Kidney (tissue), 14 donors: ENCODE measurements around the gene KCNK13. TPM values are rescaled to one million over a fixed set of nuclear protein-coding genes. Genes with fewer than 3 reads are reported as not detected.
"Not testable (repeated sequence)": the region's sequence is repeated elsewhere in the genome, so short reads cannot be mapped to it uniquely, and the experiment has no call there.

Source experiments
- DNase-seq, 5 donors: peaks; one replicate each; pipeline ENCODE4 v3.0.0-alpha.2; 2013 to 2020
- FAIRE-seq: peaks from 2 replicates; lab custom pipeline; 2012; peaks lifted over from hg19 to GRCh38; lab: Jason Lieb, UNC
- H3K27ac ChIP-seq, 2 donors: one replicate each; pipeline ENCODE4 v1.7.0; 2013; ENCODE audit warnings: low read depth in 2 of 2, low read length in 2 of 2, inconsistent platforms in 1 of 2
- H3K27me3 ChIP-seq: one replicate; pipeline ENCODE4 v1.7.1; 2013; ENCODE audit warnings: low read length, inconsistent platforms; ENCODE audit not compliant: control insufficient read depth, insufficient read depth
- H3K36me3 ChIP-seq, 3 donors: one replicate each; pipeline versions ENCODE4 v1.7.0 to v1.7.1; 2013; ENCODE audit warnings: low read length in 3 of 3, control low read depth in 1 of 3, inconsistent platforms in 1 of 3; ENCODE audit not compliant: insufficient read depth in 3 of 3, control insufficient read depth in 2 of 3
- H3K4me1 ChIP-seq, 3 donors: one replicate each; pipeline versions ENCODE4 v1.7.0 to v1.7.1; 2013; ENCODE audit warnings: low read length in 3 of 3, inconsistent platforms in 1 of 3, low read depth in 1 of 3; ENCODE audit not compliant: control insufficient read depth in 2 of 3, insufficient read depth in 2 of 3
- H3K4me3 ChIP-seq, 3 donors: one replicate each; pipeline versions ENCODE4 v1.7.0 to v1.8.1; 2013; ENCODE audit warnings: low read length in 3 of 3, control low read depth in 1 of 3, inconsistent platforms in 1 of 3
- H3K9ac ChIP-seq, 3 donors: one replicate each; pipeline versions ENCODE4 v1.7.0 to v1.7.1; 2013; ENCODE audit warnings: low read length in 3 of 3, control low read depth in 1 of 3, inconsistent platforms in 1 of 3
- H3K9me3 ChIP-seq, 3 donors: one replicate each; pipeline versions ENCODE4 v1.7.0 to v1.7.1; 2013; ENCODE audit warnings: low read length in 3 of 3, control low read depth in 1 of 3, inconsistent platforms in 1 of 3; ENCODE audit not compliant: control insufficient read depth in 2 of 3, insufficient read depth in 1 of 3
- intact Hi-C: fragments of 100-400 bp; cut with DNase I; formaldehyde crosslinking; loops from one replicate; pipeline ENCODE4 v1.11.1; 2022
- polyA plus RNA-seq: library from polyadenylated mRNA; stranded (reverse); fragments of 350-450 nt; fragmentation: Illumina TruSeq; extraction: RNeasy Lipid Tissue Mini Kit (QIAGEN cat#74804); gene quantifications from one replicate; pipeline ENCODE4 v1.2.3, GENCODE V29; 2014; ENCODE audit warnings: low read depth, low replicate concordance; ENCODE audit not compliant: insufficient read depth
- total RNA-seq: library from RNA; stranded (reverse); fragmentation: NEBNext Ultra II Directional; extraction: Animal tissue kit (Norgen Biotek cat#: 25700); gene quantifications from one replicate; pipeline ENCODE4 v1.2.1, GENCODE V29; 2021
- TF ChIP-seq, protein P1 (sequence below): IDR thresholded peaks from 3 replicates; pipeline ENCODE4 v1.5.1; 2012; ENCODE audit warnings: mild to moderate bottlenecking, moderate library complexity, borderline replicate concordance; ENCODE audit not compliant: insufficient read depth; ENCODE audit errors: extremely low read depth
- donor health status: control.
- donor health status: control.
- donor health status: control.
- donor health status: control.
- donor health status: control.
- donor health status: DM: yes; HTN: yes; CAD: no.
- donor health status: Normal renal cell carcinoma (clear cell type).

KCNK13 gene
- total and polyA plus RNA-seq, 2 donors from 2014 or later, result 1.4 to 6.3 TPM

DNA sequence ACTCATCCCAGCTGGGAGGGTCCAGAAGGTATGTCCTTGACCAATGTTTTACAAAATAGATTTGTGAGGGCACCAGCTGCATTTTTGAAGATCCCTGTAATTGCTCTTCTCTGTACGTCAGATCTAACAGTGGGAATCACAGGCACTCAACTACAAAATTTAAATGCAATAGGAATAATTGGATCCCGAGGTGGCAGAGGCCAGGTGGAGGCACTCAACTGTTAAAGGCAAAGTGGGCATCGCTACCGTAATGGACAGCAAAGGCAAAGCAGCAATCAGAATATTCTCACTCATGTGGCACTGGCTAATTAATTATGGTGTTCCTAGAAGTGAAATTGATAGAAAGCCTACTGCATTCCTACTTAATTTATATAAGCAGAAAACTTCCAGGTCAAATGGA is 166.7 kb downstream of the KCNK13 start:
- no peak overlapping the region for H3K4me3 ChIP-seq
- H3K9me3 ChIP-seq, result peaks cover 0 to 2% (median 0%) of the 10 kb centered on the region in 3 donors
- no peak overlapping the region for H3K27ac ChIP-seq
- intact Hi-C loops, result no loop called here
- H3K9ac ChIP-seq, result no peak overlapping the region
- TF ChIP-seq, protein P1, sequence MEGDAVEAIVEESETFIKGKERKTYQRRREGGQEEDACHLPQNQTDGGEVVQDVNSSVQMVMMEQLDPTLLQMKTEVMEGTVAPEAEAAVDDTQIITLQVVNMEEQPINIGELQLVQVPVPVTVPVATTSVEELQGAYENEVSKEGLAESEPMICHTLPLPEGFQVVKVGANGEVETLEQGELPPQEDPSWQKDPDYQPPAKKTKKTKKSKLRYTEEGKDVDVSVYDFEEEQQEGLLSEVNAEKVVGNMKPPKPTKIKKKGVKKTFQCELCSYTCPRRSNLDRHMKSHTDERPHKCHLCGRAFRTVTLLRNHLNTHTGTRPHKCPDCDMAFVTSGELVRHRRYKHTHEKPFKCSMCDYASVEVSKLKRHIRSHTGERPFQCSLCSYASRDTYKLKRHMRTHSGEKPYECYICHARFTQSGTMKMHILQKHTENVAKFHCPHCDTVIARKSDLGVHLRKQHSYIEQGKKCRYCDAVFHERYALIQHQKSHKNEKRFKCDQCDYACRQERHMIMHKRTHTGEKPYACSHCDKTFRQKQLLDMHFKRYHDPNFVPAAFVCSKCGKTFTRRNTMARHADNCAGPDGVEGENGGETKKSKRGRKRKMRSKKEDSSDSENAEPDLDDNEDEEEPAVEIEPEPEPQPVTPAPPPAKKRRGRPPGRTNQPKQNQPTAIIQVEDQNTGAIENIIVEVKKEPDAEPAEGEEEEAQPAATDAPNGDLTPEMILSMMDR, result no peak
- no peaks in the 10 kb centered on the region for H3K4me1 ChIP-seq
- no peaks in the 10 kb centered on the region for H3K27me3 ChIP-seq
- DNase-seq, result no peak
- no peak for FAIRE-seq
- no peaks in the 10 kb centered on the region for H3K36me3 ChIP-seq

DNA sequence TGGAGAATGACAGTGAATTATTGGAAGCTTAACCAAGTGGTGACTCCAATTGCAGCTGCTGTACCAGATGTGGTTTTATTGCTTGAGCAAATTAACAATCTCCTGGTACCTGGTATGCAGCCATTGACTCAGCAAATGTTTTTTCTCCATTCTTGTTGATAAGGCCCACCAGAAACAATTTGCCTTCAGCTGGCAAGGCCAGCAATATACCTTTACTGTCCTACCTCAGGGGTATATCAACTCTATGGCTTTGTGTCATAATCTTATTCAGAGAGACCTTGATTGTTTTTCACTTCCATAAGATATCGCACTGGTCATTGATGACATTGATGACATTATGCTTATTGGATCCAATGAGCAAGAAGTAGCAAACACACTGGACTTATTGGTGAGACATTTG is 168.1 kb downstream of the KCNK13 start:
- not testable (repeated sequence) for H3K36me3 ChIP-seq

More for the DNA sequence above, 168.1 kb downstream of the KCNK13 start:
- not testable (repeated sequence) for H3K27me3 ChIP-seq, H3K4me3 ChIP-seq, H3K4me1 ChIP-seq, H3K27ac ChIP-seq, FAIRE-seq, H3K9ac ChIP-seq, DNase-seq, H3K9me3 ChIP-seq
- intact Hi-C loops, result loop anchor here (10.0 kb wide), 1 partner anchor 255 kb away; no protein-coding TSS in a partner anchor

Other genes starting within 250 kb of the KCNK13 start
- gene EFCAB11, start 107.3 kb upstream of the KCNK13 start, total RNA-seq, result 8.9 TPM
- 8.4 TPM for gene EFCAB11, start 107.3 kb upstream of the KCNK13 start, polyA plus RNA-seq
- gene TDP1, start 106.1 kb upstream of the KCNK13 start, total RNA-seq, result 15.7 TPM
- gene TDP1, start 106.1 kb upstream of the KCNK13 start, polyA plus RNA-seq, result 4.8 TPM
- 88.9 TPM for gene PSMC1, start 194.6 kb downstream of the KCNK13 start, total RNA-seq
- gene PSMC1, start 194.6 kb downstream of the KCNK13 start, polyA plus RNA-seq, result 172 TPM